HG03097 (cell line): ENCODE results near the gene SMYD3.
"Not testable (repeated sequence)": the region's sequence is repeated elsewhere in the genome, so short reads cannot be mapped to it uniquely, and the experiment has no call there.

ENCODE experiments used
- ATAC-seq: cut with Tn5 transposase; IDR thresholded peaks from one replicate; pipeline ENCODE4 v1.9.1; 2021; ENCODE audit not compliant: unreplicated experiment, low FRiP score

SMYD3 gene

GRCh38 chr1:246048693-246049092 lies 458.4 kb downstream of the SMYD3 start:
- ATAC-seq = no peak

- ATAC-seq = no peak
Measured at GRCh38 chr1:246043556-246043955, 463.5 kb downstream of the SMYD3 start.

GRCh38 chr1:246041360-246041759 lies 465.7 kb downstream of the SMYD3 start:
- ATAC-seq = no peak

GRCh38 chr1:246040200-246040890 lies 466.7 kb downstream of the SMYD3 start:
- no peak for ATAC-seq

GRCh38 chr1:246039584-246039983 lies 467.5 kb downstream of the SMYD3 start:
- no peak for ATAC-seq

- no peak for ATAC-seq
Measured at GRCh38 chr1:246037832-246038231, 469.2 kb downstream of the SMYD3 start.

GRCh38 chr1:246036175-246036574 lies 470.9 kb downstream of the SMYD3 start:
- no peak for ATAC-seq

- ATAC-seq = no peak
Measured at GRCh38 chr1:246035060-246035541, 472.0 kb downstream of the SMYD3 start.

- ATAC-seq = no peak
Measured at GRCh38 chr1:246034630-246035029, 472.4 kb downstream of the SMYD3 start.

GRCh38 chr1:246032984-246033383 lies 474.1 kb downstream of the SMYD3 start:
- ATAC-seq = no peak

GRCh38 chr1:246032031-246032551 lies 475.0 kb downstream of the SMYD3 start:
- peak; percentile 71 for ATAC-seq

- ATAC-seq = no peak
Measured at GRCh38 chr1:246029616-246030015, 477.5 kb downstream of the SMYD3 start.

GRCh38 chr1:246024118-246024517 lies 483.0 kb downstream of the SMYD3 start:
- ATAC-seq = not testable (repeated sequence)

GRCh38 chr1:246020211-246020954 lies 486.7 kb downstream of the SMYD3 start:
- ATAC-seq = no peak

GRCh38 chr1:246018146-246018545 lies 488.9 kb downstream of the SMYD3 start:
- ATAC-seq = no peak

- no peak for ATAC-seq
Measured at GRCh38 chr1:246012341-246012740, 494.7 kb downstream of the SMYD3 start.

GRCh38 chr1:246010386-246010785 lies 496.7 kb downstream of the SMYD3 start:
- no peak for ATAC-seq

GRCh38 chr1:246008363-246008831 lies 498.7 kb downstream of the SMYD3 start:
- ATAC-seq = no peak

GRCh38 chr1:246005067-246005466 lies 502.0 kb downstream of the SMYD3 start:
- ATAC-seq = no peak

- no peak for ATAC-seq
Measured at GRCh38 chr1:246004301-246004700, 502.8 kb downstream of the SMYD3 start.

GRCh38 chr1:246003442-246003730 lies 503.7 kb downstream of the SMYD3 start:
- ATAC-seq = no peak
